HG02884 (cell line): ENCODE results near the gene MRTFA.

Experiments
- ATAC-seq: cut with Tn5 transposase; IDR thresholded peaks from one replicate; pipeline ENCODE4 v1.9.1; 2021; ENCODE audit warnings: mild to moderate bottlenecking, moderate library complexity; ENCODE audit not compliant: unreplicated experiment

MRTFA gene

DNA sequence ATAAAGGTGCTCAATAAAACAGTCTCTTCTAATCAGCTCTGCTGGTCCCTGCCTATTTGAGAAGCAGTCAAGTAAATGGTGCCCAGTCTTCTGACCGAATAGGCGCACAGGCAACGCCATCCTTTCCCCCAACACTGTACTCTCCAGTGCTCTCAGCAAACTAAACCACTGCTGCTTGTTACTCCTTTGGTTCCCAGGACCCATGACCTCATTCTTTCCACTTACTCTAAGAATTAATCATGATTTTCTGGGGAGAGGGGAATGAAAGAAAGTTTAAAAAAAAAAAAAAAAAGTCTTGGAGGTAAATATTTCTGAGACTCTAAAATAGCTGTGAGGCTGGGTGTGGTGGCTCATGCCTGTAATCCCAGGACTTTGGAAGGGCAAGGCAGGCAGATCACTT, 202.4 kb downstream of the MRTFA start:
- no peak for ATAC-seq

DNA sequence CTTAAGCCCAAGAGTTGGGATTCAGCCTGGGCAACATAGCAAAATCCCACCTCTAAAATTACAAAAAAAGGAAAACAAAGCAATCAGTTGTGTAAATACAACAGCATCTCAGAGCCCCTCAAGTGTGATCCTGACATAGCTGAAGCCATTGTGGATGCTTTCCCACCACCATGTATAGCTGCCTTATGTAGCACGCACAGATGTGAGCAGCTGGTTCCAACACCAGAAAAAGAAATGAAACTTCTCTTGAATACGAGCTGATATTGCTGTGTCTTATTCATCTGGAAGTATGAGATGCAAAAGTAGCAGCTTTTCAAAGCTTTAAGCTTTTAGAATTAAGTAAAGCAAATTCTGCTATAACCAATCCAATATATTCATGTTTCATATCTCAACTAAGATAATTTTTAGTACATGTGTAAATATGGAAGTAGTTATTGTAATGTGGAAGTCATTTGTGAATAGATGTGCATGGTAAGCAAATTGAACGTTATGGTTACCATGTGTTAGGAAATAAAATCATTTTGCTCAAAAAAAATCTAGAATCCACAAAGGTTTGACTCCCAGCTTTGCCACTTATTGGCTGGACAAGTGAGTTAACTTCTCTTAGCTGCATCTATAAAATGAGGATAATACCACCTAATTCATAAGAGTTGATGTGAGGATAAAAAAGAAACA, 203.0 kb downstream of the MRTFA start:
- ATAC-seq: no peak

DNA sequence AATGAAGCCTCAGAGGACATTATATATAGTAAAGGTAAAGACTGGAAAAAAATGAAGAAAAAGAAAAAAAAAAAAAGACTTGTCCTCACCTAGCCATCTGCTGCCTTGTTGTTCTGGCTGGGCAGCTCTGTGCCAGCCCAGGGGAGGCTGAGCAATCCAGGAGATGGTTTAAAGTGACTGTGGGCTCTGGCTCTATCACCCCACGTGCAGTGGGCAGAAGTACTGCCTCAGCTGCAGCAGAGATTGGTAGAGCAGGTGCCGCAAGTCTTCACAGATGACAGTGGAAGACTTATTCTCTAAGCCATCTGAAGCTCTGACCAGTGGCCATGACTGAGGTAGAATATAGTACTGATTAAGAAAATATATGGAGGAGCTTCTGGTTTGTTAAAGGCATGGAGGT, 203.9 kb downstream of the MRTFA start:
- no peak for ATAC-seq

DNA sequence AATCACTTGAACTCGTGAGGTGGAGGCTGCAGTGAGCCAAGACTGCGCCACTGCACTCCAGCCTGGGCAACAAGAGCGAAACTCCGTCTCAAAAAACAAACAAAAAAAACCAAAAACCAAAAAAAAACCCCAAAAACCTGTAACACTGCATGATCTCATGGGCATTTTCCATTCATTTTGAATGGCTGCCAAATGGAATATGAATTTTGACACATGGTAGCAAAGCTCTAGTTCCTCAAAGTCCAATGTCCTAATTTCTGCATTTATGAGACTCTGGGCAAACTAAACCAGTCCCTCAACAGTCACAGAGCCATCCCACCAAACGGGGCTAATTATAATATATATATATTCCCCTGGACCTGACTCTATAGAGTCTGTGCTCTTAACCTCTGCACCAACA, 204.4 kb downstream of the MRTFA start:
- ATAC-seq: no peak

DNA sequence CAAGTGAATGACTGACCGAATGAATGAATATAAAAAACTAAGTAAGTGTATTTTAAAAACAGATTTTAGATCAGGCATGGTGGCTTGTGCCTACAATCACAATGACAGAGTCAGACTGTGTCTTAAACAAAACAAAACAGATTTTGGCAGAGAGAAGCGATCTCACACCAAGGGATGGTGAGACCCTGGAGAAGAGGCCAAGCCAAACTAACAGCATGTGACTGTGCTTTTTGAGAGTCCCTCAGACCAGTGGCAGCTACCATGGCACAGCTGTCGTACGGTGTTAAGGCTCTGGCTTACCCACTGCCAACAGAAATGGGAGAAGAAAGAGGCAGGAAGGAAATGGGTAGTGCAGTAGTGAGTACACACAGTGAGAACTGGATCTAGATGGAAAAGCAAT, 205.5 kb downstream of the MRTFA start:
- no peak for ATAC-seq

DNA sequence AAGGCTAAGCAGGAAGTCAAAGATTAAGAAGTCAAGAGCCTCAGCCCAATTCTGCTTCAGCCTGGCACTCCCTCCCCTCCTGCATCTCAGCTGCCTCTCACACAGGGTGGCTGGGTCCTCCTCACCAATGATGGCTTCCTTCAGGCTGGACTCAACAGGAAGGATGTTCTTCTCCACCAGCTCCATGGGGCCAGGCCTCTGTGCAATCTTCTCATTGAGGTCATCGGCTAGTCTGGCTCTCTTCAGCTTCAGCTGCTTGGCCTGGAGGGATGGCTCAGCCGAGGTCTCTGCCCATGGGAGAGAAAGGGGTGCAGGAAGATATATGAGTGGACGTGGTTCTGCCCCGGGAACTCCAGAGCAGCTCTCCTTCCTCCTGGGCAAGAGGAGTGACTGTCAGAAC, 207.0 kb downstream of the MRTFA start:
- ATAC-seq: no peak

DNA sequence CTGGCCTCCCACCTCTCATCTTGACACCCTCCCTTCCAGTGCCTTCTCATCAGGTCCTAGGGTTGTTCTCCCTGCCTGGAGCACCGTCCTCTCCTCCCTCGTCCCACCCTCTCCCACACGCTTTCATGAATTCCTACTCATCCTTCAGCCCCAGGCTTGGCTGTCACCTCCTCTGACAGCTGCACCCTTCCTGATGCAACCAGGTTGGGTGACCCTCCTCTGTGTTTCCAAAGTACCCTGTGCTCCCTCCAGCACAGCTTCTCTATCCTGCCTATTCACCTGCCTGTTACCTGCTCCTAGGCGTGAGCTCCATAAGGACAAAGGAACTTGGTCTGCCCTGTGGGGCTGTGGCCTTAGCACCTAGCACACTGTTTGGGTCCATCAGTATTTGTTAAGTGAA, 207.7 kb downstream of the MRTFA start:
- no peak for ATAC-seq

DNA sequence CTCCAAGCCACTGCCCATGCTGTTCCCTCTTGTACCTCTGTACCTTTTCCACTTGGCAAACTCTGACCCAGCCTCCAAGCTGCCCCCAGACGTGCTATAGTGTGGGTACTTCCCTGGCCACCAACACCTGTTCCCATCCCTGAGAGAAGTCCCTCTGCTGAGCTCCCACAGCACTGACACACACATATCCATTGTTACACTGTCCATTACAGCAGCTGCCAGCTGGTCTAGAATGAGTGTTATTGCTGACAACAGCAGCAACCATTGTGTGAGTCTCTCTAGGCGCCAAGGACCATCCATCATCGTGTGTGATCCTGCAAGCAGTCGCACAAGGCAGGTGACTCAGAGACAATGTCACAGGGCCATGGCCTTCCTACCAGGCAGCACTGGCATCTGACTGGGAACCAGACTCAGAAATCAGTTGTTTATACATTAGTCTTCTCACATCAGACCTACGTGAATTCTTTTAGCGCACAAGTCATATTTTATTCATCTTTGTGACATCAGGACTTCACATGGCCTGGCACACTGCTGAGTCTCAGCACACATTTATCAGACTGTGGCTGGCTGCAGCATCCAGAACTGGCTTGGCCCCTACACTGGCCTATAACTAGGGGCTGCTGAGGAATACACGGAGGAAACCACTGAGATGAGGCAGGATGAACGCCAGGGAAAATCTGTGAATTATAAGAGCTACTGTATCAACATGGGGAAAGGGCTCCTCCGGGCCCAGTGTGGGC, 209.8 kb downstream of the MRTFA start:
- no peak for ATAC-seq

DNA sequence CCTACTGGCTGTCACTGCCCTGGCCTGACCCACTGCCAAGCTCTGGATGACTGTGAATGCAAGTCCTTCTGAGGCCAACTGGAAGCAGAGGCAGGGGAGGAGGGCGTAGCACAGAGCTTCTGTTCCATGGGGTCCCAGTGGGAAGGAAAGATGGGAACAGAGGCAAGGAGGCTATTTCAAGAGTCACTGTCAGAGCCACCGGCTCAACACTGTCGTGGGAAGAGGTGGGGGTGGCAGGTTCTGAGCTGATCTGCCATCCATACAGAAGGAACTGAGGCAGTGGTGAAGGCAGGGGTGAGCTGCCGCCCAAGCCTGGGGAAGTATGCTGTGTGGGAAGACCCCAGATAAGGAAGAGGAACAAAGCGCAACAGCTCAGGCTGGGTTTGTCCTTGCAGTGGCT, 211.4 kb downstream of the MRTFA start:
- ATAC-seq: no peak

DNA sequence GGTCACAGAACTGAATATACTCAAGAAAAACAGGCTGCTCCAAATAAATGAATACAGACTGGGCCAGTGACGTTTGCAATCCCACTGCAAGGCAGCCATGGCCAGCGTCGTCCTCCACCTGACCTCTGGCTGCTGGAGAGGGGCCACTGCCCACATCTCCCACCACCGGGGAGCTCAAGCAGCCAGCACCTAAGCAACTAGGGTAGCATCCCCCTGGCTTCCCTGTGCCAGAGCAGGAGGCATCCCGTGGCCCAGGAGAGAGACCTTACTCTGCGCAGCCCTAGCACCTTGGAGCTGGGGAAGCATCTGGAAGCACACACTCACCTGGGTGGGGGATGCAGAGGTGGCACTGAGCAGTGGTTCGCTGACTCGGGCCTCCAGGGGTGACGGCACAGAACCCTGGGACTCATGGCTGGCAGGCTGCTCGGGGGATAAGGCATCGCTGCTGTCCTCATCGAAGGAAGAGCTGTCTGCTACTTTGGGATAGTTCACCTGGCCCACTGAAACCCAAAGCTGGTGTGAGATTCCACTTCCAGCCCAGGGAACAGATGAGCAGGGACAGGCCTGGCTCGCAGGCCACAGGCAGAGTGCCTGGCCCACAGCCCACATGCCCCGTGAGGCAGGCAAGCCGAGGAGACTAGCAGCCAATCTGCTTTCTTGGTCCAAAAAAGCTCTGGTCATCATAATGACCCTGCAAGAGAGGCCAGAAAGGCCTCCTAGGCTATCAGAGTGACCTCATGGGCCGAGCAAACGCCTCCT, 212.5 kb downstream of the MRTFA start:
- ATAC-seq: no peak

DNA sequence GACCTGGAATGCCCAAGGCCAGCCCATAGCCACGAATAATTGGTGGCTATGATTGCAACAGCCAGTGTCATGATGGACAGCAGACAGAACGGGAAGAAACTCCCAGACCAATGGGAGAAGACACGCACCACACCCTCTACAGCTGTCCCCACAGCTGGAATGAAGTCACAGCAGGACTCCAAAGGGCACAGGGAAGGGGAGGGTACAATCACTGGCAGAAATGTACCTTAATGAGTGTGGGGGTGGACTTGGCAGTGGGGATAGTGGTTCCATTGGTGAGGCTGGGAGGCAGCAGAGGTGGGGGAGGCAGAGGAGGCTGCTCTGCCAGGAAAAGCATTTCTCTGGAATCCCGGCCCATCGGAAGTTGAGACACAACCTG, 213.2 kb downstream of the MRTFA start:
- ATAC-seq: no peak

DNA sequence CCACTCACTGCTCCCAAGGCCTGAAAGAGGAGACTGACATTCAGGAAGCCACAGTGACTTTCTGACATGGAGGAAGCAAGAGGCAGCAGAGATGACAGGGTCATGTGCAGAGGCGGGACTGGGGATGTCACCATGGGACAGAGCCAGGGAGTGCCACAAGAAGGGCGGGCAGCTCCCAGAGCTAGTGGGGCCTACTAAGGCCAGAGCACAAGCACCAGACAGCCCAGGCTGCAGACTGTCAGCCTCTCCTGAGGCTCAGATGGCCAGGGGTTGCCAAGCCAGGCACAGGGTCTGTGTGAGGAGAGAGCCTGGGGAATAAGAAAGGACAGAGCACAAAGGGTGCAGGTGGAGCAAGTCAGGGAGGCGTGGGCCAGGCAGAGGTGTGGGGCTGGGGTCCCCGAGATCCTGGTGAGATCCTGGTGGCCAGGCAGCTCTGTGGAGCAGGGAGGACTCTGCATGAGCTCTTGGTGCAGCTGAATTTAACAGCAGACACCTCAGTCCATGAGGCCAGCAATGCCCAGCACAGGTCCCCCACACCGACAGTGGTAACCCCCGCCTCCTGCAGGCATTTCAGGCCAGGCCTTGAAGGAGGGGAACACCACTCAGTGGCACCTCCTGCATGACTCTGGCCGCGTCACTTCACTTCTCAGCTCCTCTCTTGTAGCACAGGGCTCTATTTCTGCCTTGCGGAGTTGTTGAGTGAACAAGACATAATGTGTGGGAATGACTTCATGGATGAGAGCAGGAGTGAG, 213.8 kb downstream of the MRTFA start:
- ATAC-seq: no peak

DNA sequence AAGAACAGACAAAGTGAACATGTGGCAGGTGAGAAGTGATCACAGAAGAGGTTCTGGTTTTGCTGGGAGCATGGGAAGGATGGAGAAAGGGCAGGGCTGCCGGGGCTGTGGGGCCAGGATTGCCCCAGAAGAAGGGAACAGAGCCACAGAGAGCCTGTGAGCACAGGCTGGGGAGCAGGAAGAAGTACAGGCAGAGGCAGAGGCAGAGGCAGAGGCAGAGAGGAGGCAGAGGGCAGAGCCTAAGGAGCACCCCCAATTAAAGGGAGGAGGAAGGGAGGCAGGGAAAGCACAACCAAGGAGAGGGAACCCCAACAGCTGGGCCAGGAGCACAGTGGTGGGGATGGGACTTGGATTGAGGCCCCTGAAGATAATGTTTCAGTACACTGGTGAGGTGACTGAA, 214.6 kb downstream of the MRTFA start:
- ATAC-seq: no peak

DNA sequence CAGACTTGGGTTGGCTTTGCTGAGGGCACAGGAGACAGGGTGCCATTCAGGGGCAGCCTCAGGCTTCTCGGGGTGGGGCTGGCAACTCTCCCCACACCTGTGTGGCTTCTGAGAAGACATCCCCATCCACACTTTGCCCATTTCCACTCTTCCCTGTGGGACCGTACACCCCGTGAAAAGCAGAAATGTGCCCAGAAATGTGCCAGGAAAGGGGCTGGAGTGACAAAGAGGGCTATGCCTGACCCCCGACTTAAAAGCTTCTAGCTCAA, 215.5 kb downstream of the MRTFA start:
- ATAC-seq: no peak

DNA sequence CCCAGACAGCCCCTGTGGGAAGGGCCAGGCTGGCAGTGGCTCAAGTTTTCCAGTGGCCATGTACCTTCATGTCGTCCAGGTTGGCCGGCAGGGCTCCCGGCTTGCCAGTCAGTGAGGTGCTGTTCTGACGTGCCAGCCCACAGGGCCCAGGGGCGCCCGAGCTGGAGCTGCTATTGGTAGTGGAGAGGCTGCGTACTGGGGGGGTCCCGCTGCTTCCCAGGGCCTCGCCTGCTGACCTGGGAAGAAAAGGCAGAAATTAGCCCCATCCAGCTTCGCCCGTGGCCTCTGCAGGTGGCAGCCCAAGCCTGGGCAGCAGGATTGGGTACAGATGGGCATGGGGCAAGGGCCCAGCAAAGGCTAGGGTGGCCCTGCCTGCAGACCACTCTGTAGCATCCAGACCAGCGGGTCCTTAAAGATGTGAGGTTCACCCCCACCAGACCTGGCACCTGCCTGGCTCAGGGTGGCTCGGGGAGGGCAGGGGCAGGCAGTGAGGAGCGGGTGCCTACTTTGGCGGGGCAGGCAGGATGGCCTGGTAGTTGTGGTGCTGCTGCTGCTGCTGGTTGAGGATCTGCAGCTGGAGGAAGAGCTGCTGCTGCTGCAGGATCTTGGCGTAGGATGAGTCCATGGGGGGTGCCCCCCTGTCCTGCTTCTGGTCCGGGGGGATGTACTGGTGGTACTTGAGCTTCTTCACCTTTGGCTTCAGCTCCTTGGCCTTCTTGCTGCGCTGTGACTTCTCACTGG, 216.0 kb downstream of the MRTFA start:
- ATAC-seq: no peak

DNA sequence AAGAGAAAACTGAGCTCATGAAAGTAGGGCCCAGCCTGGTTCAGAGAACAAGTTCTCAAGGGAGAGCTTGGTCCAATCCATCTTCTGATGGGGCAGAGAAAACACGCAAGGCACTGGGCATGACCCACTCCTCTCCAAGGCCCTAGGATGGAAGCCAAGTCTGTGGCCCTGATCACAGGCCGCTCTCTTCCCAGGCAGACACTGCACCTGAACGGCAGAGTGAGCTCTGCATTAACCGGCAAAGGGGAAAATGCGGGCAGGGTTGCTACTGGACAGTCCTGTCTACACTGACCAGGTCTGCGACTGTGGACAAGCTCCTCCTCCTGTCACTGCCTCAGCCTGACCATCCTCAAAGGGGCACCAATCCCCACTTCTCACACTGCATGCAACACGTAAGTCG, 216.8 kb downstream of the MRTFA start:
- no peak for ATAC-seq

DNA sequence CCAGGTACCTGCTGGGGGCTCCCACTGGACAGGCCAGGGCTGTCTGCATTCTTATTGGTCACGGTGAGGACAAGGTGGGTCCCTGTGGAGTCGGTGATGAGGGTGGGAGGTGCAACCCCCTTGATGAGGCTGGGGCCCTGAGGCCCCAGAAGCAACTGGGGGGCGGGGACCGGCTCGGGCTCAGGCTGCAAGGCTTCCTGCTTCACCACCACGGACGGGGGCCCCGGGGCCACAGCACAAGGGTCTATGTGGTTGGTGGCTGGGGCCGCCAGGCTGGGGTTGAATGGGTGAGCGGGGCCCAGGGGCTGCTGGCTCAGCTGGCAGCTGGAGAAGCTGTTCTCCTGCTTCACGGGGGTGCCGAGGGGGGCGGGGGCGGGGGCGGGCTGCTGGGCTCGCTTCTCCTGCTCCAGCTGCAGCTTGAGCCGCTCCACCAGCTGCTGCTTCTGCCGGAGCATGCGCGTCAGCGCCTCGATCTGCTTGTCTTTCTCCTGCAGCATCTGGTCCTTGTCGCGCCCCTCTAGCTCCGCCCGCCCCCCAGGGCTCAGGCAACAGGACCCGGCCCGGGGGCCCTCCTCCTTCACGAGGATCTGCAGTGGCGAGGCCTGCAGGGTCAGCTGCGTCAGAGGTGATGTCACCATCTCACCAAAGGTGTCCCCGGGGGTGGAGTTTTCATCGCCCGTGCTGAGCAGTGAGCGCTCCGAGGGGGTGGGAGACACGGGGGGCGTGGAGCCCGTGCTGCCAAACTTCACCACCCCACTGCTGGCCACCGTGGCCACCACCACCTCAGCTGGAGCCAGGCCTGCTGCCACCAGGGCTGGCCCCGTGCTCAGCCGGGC, 217.9 kb downstream of the MRTFA start:
- ATAC-seq: no peak

DNA sequence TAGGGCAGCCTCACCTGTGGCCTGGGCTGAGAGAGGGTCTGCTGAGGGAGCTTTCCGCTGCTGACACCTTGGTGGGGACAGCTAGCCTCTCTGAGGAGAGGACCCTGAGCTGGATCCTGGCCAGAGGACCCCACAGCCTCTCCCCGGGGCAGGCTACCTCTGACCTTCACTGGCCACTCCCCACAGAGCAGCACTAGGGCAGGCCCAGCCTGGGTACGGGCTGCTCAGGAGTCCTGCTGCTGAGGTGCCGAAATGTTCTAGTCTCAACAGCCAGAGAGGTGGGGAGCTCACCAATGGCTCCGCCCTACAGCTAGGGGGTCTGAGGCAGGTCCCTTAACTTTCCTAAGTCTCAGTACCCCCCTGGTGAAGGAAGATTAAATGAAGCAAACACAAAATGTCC, 218.6 kb downstream of the MRTFA start:
- ATAC-seq: no peak

DNA sequence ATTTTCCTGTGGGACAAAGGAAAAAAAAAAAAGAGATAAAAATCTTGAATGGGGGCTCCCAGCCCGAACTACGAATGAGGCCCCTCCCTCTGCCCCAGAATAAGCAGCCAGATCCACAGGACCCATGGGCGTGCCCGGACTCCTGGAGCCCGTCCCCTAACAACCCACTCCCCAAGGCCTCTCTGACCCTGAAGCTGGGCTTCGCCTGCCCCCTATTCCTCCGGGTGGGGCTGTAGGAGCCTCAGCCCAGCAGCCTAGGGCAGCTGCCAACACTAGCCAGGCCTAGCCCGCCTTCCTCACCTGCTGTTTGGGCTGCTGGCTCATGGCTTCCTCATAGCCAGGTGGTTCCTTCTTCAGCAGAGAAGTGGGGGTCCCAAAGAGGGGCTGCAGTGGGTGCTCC, 219.5 kb downstream of the MRTFA start:
- no peak for ATAC-seq

DNA sequence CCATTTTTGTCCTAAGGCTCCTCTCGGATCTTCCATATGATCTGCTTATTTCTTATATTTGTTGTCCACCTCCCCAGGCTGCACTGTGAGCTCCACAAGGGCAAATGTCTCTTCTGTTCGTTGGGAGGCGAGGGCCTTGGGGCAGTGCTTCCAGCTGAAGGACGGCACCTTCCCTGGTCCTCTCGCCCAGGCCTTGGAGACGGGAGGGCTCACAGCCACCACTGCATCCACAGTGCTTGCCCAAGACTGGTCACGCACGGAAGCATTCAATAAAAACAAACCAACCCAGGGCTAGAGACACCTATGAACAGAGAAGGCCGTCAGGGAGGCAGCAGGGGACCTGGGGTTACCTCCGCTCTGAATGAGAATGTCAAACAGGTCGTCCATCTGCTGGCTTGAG, 219.9 kb downstream of the MRTFA start:
- ATAC-seq: no peak
